Bronchial epithelial cell (primary cell): ENCODE measurements around the gene COPG1. TPM values are rescaled to one million over a fixed set of nuclear protein-coding genes. Genes with fewer than 3 reads are reported as not detected.

Experiments used
- DNase-seq: peaks from one replicate; pipeline ENCODE4 v3.0.0-alpha.2; 2010; ENCODE audit warnings: low read depth
- FAIRE-seq: peaks from 2 replicates; lab custom pipeline; 2011; peaks lifted over from hg19 to GRCh38; lab: Jason Lieb, UNC
- H3K27me3 ChIP-seq: 2 replicates; pipeline ENCODE4 v1.5.1; 2011; ENCODE audit warnings: low read length; ENCODE audit not compliant: control insufficient read depth, insufficient read depth
- H3K36me3 ChIP-seq: 2 replicates; pipeline ENCODE4 v1.5.1; 2011; ENCODE audit warnings: low read length; ENCODE audit not compliant: control insufficient read depth, insufficient read depth
- H3K4me3 ChIP-seq: 2 replicates; pipeline ENCODE4 v1.5.1; 2011; ENCODE audit warnings: mild to moderate bottlenecking, low read depth, low read length, control low read depth
- total RNA-seq: library from RNA; depleted of rRNA; stranded (reverse); fragments of >200 nt; gene quantifications from 2 replicates; pipeline ENCODE4 v1.2.1, GENCODE V29; 2014
- TF ChIP-seq, protein P1 (sequence below): IDR thresholded peaks from 2 replicates; pipeline ENCODE4 v1.5.1; 2011; ENCODE audit warnings: mild to moderate bottlenecking, moderate library complexity, low read length, control low read depth, inconsistent platforms; ENCODE audit not compliant: insufficient read depth, severe bottlenecking

The COPG1 gene
- total RNA-seq, 1 donor from 2014 or later: 165 TPM

DNA sequence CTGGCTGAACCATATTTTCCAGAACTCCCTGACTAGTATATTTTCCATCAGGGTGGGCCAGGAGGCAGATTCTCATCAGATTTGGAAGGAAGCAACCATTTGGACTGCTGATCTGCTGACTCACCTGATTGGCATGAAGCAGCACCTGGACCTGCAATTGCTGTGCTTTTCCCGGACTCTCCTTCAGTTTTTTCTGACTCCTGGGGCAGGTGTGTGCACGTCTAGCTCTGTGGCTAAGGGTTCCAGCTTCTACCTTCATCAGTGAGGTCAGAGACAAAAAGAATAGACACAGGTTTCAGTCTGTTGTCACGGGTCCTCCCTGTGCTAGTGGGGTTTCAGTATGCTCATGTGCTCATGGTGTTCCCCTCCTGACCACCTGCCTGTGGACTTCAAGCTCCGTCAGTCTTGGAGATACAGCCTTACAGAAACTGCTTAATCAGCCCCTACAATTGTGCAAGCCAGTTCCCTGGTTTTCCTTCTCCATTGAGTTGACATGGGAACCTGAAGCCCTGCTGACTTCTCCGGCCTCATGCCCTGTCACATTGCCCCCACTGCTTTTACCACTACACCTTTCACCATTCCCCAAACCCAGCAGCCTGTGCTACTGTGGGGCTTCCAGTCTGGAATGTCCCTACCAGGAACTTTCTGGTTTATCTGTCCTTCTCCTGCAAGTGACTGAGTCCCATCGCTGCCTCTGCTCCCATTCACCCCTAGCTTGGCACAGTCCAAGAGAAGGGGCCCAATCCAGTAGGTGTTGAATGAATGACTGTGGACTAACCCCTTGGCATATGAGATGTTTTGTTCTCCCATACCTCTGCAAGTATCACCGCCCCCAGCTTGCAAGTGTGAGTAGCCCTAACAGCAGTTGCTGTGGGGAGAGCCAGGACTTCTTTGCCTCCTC is 61.0 kb downstream of the COPG1 start:
- H3K36me3 ChIP-seq: no peaks in the 10 kb centered on the region
- FAIRE-seq: no peak
- peak; percentile 98 for DNase-seq

DNA sequence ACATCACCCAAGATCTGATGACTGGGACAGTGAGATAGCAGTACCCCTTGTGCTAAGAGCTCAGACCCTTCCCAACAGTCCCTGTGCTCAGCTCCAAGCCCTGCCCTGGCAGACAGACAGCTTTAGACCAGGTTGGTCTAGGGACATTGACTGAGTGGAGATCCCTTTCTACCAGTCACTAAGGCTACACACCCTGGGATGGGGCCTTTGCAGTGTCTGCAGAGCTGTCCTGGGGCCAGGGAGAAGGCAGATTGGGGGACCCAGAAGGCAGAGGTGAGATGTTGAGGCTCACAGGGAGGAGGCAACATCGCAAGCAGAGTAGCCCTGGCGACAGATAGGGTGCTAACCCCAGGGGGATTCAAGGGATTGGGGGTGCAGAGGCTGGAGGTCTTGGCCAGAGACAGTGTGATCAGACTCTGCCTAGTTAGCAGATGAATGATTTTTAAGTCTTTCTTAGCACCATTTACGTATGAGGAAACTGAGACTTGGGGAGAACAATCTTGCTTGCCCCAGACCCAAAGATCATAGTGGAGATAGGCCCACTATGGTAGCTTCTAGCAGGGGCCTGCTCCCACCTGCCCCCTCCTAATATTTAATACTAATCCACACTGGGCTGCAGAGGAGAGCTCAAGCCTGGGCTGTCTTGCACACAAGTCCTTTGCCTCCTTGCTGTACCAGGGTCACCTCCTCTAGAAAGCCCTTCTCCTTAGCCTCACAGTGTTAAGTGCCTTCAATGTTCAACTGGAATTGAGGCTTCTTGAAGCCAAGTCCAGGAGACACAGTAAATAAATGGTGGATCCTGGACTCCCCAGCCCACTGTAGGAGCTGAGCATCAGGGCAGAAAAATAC is 61.9 kb downstream of the COPG1 start:
- DNase-seq: no peak
- Histone ChIP-seq H3K36me3 (no peaks in the 10 kb centered on the region), H3K27me3 (no peaks in the 10 kb centered on the region), H3K4me3 (no peak overlapping the region)
- FAIRE-seq: no peak
- TF ChIP-seq, protein P1, sequence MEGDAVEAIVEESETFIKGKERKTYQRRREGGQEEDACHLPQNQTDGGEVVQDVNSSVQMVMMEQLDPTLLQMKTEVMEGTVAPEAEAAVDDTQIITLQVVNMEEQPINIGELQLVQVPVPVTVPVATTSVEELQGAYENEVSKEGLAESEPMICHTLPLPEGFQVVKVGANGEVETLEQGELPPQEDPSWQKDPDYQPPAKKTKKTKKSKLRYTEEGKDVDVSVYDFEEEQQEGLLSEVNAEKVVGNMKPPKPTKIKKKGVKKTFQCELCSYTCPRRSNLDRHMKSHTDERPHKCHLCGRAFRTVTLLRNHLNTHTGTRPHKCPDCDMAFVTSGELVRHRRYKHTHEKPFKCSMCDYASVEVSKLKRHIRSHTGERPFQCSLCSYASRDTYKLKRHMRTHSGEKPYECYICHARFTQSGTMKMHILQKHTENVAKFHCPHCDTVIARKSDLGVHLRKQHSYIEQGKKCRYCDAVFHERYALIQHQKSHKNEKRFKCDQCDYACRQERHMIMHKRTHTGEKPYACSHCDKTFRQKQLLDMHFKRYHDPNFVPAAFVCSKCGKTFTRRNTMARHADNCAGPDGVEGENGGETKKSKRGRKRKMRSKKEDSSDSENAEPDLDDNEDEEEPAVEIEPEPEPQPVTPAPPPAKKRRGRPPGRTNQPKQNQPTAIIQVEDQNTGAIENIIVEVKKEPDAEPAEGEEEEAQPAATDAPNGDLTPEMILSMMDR: no peak

More for the DNA sequence above, 61.0 kb downstream of the COPG1 start:
- no peak overlapping the region for H3K4me3 ChIP-seq
- TF ChIP-seq, protein P1: no peak
- no peaks in the 10 kb centered on the region for H3K27me3 ChIP-seq

DNA sequence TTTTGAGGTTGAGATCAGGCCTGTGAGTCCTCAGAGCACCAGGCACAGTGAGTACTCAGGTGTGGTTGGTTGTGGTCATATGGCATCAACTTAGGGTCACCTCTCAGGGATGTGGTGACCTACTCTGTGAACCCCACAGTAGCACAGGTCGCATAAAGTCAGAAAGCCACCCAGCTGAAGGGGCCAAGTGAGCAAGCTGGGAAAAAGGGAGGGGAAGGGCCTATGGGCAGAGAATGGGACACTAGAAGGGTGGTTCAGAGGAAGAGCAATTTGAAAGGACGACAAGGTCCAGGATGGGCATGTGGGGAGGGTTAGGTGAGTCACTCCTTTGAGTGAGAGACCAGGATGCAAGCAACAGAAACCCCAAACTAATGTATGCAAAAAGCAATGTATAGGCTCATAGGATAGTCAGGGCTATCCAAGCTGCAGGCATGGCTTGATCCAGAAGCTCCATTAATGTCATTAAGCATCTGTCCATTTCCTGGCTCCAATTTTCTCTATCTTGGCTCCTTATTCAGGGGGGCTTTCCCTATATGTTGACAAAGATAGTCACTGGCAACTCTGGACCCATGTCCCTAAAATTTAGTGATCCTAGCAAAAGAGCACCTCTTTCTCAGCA is 62.7 kb downstream of the COPG1 start:
- DNase-seq: peak; percentile 24
- H3K36me3 ChIP-seq: no peaks in the 10 kb centered on the region
- no peaks in the 10 kb centered on the region for H3K27me3 ChIP-seq
- FAIRE-seq: no peak
- H3K4me3 ChIP-seq: no peak overlapping the region
- TF ChIP-seq, protein P1: no peak

DNA sequence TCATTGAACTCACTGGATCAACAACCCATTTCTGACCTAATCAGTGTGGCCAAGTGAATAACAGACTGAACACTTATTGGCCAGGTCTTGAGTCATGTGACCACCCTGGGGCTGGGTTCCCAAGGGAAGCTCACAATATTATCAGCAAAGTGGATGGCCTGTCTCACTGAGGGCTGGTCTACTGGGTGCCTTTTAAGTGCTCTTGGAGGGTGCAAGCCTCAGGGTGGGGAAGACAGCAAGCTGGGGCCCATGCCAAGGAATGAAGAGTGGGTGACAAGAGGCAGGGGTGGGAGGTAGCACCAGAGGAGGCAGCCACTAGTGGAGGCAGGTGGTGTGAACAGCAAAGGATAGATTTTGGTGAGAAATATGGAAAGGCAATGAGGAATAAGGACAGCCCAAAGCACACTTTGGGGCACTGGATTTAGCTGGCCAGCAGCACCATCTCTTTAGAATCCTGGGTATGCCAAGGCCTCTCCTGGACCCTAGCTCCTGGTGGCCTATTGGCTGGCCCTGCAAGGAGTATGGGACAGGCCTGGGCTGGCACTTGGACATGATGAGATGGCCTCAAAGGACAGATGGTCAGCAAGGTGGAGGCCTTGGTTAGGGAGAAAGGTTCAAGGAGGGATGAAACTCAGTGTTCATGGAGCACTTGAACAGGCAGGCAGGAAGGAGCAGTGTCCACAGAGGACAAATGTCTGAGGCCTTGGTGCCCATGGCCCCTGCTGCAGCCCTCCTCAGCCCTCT is 63.4 kb downstream of the COPG1 start:
- DNase-seq (no peak), FAIRE-seq (no peak)
- TF ChIP-seq, protein P1: no peak
- Histone ChIP-seq H3K4me3 (no peak overlapping the region), H3K36me3 (no peaks in the 10 kb centered on the region), H3K27me3 (no peaks in the 10 kb centered on the region)

DNA sequence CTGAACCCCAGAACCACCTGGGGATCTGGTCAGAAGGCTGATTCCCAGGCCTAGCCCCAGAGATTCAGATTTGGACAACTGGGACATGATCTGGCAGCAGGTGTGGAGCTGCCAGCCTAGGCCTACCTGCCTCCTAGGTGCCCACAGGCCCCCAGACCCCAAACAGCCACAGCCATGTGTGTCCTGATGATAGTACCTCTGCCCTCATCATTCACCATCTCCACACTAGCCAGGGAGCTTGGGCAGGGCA is 63.9 kb downstream of the COPG1 start:
- H3K4me3 ChIP-seq: no peak overlapping the region
- TF ChIP-seq, protein P1: no peak
- DNase-seq (no peak), FAIRE-seq (no peak)
- no peaks in the 10 kb centered on the region for H3K36me3 ChIP-seq
- no peaks in the 10 kb centered on the region for H3K27me3 ChIP-seq
